AG09319 (cell line): Measurements from ENCODE around the gene TMEM132C.

Source experiments
- DNase-seq: peaks from one replicate; pipeline ENCODE4 v3.0.0-alpha.2; 2010; ENCODE audit warnings: low read depth; ENCODE audit errors: extremely low read depth
- TF ChIP-seq, protein P1 (sequence below): IDR thresholded peaks from 2 replicates; pipeline ENCODE4 v1.5.1; 2011; ENCODE audit warnings: low read depth, mild to moderate bottlenecking, inconsistent platforms, low read length, moderate library complexity

Gene TMEM132C

DNA sequence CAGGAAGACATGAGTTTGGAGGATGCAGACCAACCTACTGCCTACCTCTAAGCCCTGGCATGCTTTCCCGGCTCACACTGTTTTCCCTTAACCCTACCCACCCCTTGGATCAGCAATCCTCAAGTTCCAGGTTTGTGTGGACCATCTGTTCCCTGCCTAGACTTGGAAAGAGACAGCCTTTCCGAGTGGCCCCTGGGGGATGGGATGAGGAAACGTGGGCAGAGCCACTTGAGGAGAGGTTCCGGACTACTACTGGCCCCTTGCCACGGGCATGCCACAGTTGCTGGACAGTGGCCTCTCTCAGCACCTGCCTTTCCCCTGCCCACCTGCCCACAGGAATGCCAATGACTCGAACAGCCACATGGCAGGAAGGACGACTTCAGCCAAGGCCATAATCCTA, 420.9 kb downstream of the TMEM132C start:
- TF ChIP-seq, protein P1, sequence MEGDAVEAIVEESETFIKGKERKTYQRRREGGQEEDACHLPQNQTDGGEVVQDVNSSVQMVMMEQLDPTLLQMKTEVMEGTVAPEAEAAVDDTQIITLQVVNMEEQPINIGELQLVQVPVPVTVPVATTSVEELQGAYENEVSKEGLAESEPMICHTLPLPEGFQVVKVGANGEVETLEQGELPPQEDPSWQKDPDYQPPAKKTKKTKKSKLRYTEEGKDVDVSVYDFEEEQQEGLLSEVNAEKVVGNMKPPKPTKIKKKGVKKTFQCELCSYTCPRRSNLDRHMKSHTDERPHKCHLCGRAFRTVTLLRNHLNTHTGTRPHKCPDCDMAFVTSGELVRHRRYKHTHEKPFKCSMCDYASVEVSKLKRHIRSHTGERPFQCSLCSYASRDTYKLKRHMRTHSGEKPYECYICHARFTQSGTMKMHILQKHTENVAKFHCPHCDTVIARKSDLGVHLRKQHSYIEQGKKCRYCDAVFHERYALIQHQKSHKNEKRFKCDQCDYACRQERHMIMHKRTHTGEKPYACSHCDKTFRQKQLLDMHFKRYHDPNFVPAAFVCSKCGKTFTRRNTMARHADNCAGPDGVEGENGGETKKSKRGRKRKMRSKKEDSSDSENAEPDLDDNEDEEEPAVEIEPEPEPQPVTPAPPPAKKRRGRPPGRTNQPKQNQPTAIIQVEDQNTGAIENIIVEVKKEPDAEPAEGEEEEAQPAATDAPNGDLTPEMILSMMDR: no peak
- no peak for DNase-seq

DNA sequence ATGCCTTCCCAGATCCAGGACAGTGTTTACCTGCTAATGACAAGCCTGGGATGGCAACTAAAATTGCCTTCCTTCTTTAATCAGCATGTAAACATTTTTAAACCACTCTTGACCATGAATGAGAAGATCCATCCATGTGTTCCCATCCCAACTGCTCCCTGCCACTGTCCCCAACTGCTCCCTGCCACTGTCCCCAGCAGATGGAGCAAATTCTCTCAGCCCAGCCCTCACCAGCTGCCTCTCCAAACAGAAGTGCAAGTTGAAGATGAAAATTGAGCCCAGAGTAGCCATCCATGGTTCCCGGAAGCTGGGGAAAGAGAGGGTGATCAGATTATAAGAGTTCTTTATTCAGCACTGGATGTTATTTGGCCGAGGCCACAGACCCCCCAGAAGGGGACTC, 423.7 kb downstream of the TMEM132C start:
- TF ChIP-seq, protein P1: no peak

DNA sequence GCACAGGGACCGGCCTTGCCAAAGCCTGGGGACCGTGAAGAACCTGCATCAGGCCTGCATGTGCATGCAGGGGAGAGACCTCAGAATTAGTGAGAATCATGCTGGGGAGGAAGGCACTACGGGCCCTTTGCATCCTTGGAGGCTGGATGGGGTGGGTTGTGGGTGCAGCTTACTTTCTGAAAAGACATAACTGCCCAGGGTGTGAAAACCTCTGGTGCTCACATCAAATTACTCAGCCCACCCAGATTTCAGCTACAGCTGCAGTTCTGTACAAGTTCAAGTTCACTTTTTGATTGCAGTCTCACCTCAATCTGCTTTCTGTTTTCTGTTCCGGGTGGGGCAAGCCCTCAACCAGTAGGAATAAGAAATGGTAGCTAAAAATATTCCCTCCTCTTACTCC, 426.1 kb downstream of the TMEM132C start:
- TF ChIP-seq, protein P1: no peak
- no peak for DNase-seq

More for the DNA sequence above, 423.7 kb downstream of the TMEM132C start:
- DNase-seq: no peak

DNA sequence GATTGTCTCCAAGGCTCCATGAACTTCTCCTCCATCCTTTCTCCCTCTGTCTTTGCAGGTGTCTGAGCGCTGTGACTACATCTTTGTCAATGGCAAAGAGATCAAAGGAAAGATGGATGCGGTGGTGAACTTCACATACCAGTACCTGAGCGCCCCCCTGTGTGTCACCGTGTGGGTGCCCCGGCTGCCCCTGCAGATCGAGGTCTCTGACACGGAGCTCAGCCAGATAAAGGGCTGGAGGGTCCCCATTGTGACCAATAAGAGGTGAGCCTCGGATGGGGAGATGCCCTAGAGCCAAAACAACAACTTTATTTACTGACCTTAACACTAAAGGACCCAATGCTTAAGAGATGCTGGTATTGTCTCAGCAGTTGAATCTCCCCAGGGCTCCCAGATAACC, 426.8 kb downstream of the TMEM132C start:
- DNase-seq: no peak

DNA sequence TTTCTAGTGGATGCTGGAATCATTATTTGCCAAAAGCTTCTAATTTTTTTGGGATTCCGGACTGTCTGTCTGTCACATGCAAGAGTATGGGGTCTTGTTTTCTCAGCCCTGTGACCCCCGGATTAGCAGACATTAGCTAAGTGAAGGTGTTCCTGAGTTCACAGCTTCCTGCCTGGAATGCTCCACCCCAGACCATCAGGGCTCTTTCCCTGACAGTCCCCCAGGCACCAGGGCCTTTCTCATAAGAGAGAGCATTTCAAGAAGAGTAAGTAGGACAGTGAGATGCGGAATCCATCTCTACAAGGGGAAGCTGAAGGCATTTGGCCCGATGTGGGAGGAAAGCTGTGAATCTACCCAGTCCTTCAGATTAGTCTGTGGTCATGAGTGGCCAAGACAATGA, 427.5 kb downstream of the TMEM132C start:
- TF ChIP-seq, protein P1: no peak

More for the DNA sequence above, 426.8 kb downstream of the TMEM132C start:
- TF ChIP-seq, protein P1: no peak

DNA sequence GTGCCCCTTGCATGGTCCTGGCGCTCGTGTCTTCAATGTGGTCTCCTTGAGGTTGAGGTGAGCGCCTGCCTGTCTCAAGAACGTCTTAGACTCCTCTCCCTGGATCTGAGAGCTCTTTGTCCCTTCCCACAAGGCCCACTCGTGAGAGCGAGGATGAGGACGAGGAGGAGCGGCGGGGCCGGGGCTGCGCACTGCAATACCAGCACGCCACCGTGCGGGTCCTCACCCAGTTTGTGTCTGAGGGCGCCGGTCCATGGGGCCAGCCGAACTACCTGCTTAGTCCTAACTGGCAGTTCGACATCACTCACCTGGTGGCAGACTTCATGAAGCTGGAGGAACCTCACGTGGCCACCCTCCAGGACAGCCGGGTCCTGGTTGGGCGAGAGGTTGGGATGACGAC, 428.7 kb downstream of the TMEM132C start:
- TF ChIP-seq, protein P1: no peak
- DNase-seq: no peak

More for the DNA sequence above, 427.5 kb downstream of the TMEM132C start:
- DNase-seq: no peak

DNA sequence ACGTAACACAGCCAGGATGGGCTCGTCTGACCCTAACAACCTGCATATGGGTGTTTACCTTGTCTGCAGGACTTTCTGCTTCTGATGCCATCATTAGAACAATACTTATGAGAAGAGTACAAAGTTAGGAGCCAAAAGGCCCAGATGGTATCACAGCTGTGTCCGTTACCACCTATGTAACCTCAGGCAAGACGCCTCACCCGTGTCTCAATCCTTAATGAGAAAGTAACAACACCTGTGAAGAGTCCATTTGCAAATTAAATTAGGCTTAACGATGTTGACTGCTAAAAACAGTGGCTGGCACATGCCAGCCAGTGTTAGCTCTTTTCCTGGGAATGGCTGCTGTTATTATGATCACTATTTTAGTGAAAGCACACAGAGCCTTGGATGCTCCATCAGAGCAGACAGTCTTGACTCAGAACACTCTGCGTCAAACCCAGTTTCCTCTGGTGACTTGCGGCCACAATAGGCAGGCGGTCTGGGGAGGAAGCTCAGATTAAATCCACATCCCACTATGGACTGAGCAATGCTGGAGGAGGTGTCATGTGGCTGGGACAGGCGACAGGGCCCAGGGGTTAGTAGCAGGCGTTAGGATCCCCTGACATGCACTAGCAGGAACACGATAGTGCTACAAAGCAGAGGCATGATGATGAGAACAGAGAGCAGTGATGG, 431.5 kb downstream of the TMEM132C start:
- TF ChIP-seq, protein P1: no peak
- no peak for DNase-seq
